HCT116 (cell line): ENCODE results near the gene KHNYN.

Source experiments
- CTCF ChIP-seq, 3 experiments: fragments of 200-600 bp in 1 of 3; sonication (generic) in 1 of 3; IDR thresholded peaks in 2 of 3; conservative IDR thresholded peaks in 1 of 3; 2 replicates each; pipeline ENCODE4 v1.5.1; 2012 to 2017; ENCODE audit warnings: low read depth in 2 of 3, low read length in 2 of 3, antibody characterized with exemption in 1 of 3, borderline replicate concordance in 1 of 3, control low read depth in 1 of 3, mild to moderate bottlenecking in 1 of 3, mixed read lengths in 1 of 3, mixed run types in 1 of 3, moderate library complexity in 1 of 3; ENCODE audit not compliant: insufficient read depth in 1 of 3
- EZH2 ChIP-seq: fragments of 200-600 bp; sonication (generic); IDR thresholded peaks from 2 replicates; pipeline ENCODE4 v1.6.1; 2017; ENCODE audit warnings: antibody characterized with exemption, mixed run types
- EZH2phosphoT487 ChIP-seq: fragments of 200-600 bp; IDR thresholded peaks from 2 replicates; pipeline ENCODE4 v1.6.1; 2018; ENCODE audit warnings: antibody characterized with exemption, borderline replicate concordance
- FOSL1 ChIP-seq: IDR thresholded peaks from 2 replicates; pipeline ENCODE4 v1.6.1; 2012; ENCODE audit warnings: low read depth
- MAX ChIP-seq: IDR thresholded peaks from 2 replicates; pipeline ENCODE4 v1.6.1; 2012
- POLR2A ChIP-seq: IDR thresholded peaks from 2 replicates; pipeline ENCODE4 v1.7.0; 2011; ENCODE audit warnings: borderline replicate concordance; ENCODE audit not compliant: insufficient read depth, insufficient read length; ENCODE audit errors: extremely low read depth
- RAD21 ChIP-seq: IDR thresholded peaks from 2 replicates; pipeline ENCODE4 v1.6.1; 2012; ENCODE audit warnings: low read depth, mild to moderate bottlenecking
- REST ChIP-seq: IDR thresholded peaks from 2 replicates; pipeline ENCODE4 v1.6.1; 2012; ENCODE audit warnings: low read depth
- SIN3A ChIP-seq: IDR thresholded peaks from 2 replicates; pipeline ENCODE4 v1.6.1; 2012; ENCODE audit warnings: low read depth
- ZFX ChIP-seq: fragments of 450-650 bp; IDR thresholded peaks from 2 replicates; pipeline ENCODE4 v1.6.1; 2017
- ZNF274 ChIP-seq: fragments of 200-500 bp; sonication (Bioruptor generic); IDR thresholded peaks from 2 replicates; pipeline ENCODE4 v1.6.1; 2014; ENCODE audit warnings: mild to moderate bottlenecking, low read depth, low read length, inconsistent platforms

- TF ChIP-seq POLR2A (no peak), RAD21 (no peak), CTCF (IDR thresholded peaks at IDR 0.05 in 2 of 3, conservative IDR thresholded peaks at IDR 0.05 in 1 of 3; ENCODE audit: borderline replicate concordance in 1 of 3, insufficient read depth in 1 of 3, low read depth in 2 of 3, low read length in 2 of 3) (no peak), EZH2phosphoT487 (no peak), EZH2 (no peak), REST (no peak), SIN3A (no peak), ZNF274 (no peak), FOSL1 (no peak), MAX (no peak), ZFX (no peak)
Observed at GRCh38 chr14:24406416-24406815, 23.3 kb upstream of the KHNYN start.
